Fibroblast of lung (primary cell): Measurements from ENCODE around the gene KCNG2. TPM values are rescaled to one million over a fixed set of nuclear protein-coding genes. Genes with fewer than 3 reads are reported as not detected.

Experiments used
- DNase-seq, 2 donors: peaks; one replicate each; pipeline versions ENCODE4 v3.0.0 to v3.0.0-alpha.2; 2010; ENCODE audit warnings: low read depth in 2 of 2
- H2AFZ ChIP-seq: 2 replicates; pipeline ENCODE4 v1.5.1; 2012; ENCODE audit warnings: low read length, control low read depth, inconsistent platforms
- H3K27ac ChIP-seq: 2 replicates; pipeline ENCODE4 v1.5.1; 2011; ENCODE audit warnings: low read length, control low read depth; ENCODE audit not compliant: insufficient read depth
- H3K27me3 ChIP-seq: 2 replicates; pipeline ENCODE4 v1.5.1; 2011; ENCODE audit warnings: mild to moderate bottlenecking, low read length; ENCODE audit not compliant: control insufficient read depth, insufficient read depth
- H3K36me3 ChIP-seq: 2 replicates; pipeline ENCODE4 v1.5.1; 2011; ENCODE audit warnings: low read length; ENCODE audit not compliant: control insufficient read depth, insufficient read depth
- H3K4me1 ChIP-seq: 2 replicates; pipeline ENCODE4 v1.5.1; 2011; ENCODE audit warnings: low read length; ENCODE audit not compliant: control insufficient read depth, insufficient read depth; ENCODE audit errors: extremely low read depth
- H3K4me2 ChIP-seq: 2 replicates; pipeline ENCODE4 v1.5.1; 2011; ENCODE audit warnings: low read length, control low read depth; ENCODE audit not compliant: insufficient read depth; ENCODE audit errors: extremely low read depth
- H3K4me3 ChIP-seq, 4 experiments: fragments of 200-600 bp in 1 of 4; sonication (generic) in 1 of 4; replicated peaks in 1 of 4; 2 replicates each; pipeline ENCODE4 v1.5.1; 2011 to 2016; ENCODE audit warnings: low read length in 4 of 4, low read depth in 3 of 4, mild to moderate bottlenecking in 3 of 4, control low read depth in 2 of 4, inconsistent platforms in 1 of 4, mixed read lengths in 1 of 4; ENCODE audit not compliant: insufficient read depth in 1 of 4; ENCODE audit errors: control extremely low read depth in 1 of 4
- H3K79me2 ChIP-seq: 2 replicates; pipeline ENCODE4 v1.5.1; 2012; ENCODE audit warnings: mild to moderate bottlenecking, low read length, inconsistent platforms; ENCODE audit not compliant: control insufficient read depth, insufficient read depth
- H3K9ac ChIP-seq: 2 replicates; pipeline ENCODE4 v1.5.1; 2011; ENCODE audit warnings: mild to moderate bottlenecking, low read length, control low read depth; ENCODE audit not compliant: insufficient read depth
- H3K9me3 ChIP-seq: 2 replicates; pipeline ENCODE4 v1.5.1; 2012; ENCODE audit warnings: low read depth, low read length; ENCODE audit not compliant: control insufficient read depth, insufficient read depth
- H4K20me1 ChIP-seq: 2 replicates; pipeline ENCODE4 v1.5.1; 2011; ENCODE audit warnings: low read length; ENCODE audit not compliant: control insufficient read depth, insufficient read depth; ENCODE audit errors: extremely low read depth
- EZH2 ChIP-seq: IDR thresholded peaks from 2 replicates; pipeline ENCODE4 v1.5.1; 2012; ENCODE audit warnings: low read length, control low read depth, mild to moderate bottlenecking; ENCODE audit errors: missing control alignments
- polyA plus RNA-seq, 2 donors: library from polyadenylated mRNA; depleted of rRNA in 1 of 2; stranded (reverse) in 1 of 2; unstranded in 1 of 2; fragments of >200 nt; gene quantifications; 2 replicates each; pipeline ENCODE4 v1.2.1, GENCODE V29; 2011 to 2012; ENCODE audit warnings: missing spikeins in 1 of 2
- total RNA-seq: library from RNA; depleted of rRNA; stranded (reverse); fragments of >200 nt; gene quantifications from 2 replicates; pipeline ENCODE4 v1.2.1, GENCODE V29; 2014
- TF ChIP-seq, protein P1 (sequence below), 2 donors: IDR thresholded peaks in 1 of 2; conservative IDR thresholded peaks in 1 of 2; 1 replicate in 1 of 2; 2 replicates in 1 of 2; pipeline ENCODE4 v1.5.1; 2011 to 2012; ENCODE audit warnings: low read length in 2 of 2, control low read depth in 1 of 2, inconsistent platforms in 1 of 2, low read depth in 1 of 2, mild to moderate bottlenecking in 1 of 2

The KCNG2 gene
- total and polyA plus RNA-seq, 2 donors (not counting 1 experiment from before 2014, with no cell fraction given), result 0.42 to 10.1 TPM

DNA sequence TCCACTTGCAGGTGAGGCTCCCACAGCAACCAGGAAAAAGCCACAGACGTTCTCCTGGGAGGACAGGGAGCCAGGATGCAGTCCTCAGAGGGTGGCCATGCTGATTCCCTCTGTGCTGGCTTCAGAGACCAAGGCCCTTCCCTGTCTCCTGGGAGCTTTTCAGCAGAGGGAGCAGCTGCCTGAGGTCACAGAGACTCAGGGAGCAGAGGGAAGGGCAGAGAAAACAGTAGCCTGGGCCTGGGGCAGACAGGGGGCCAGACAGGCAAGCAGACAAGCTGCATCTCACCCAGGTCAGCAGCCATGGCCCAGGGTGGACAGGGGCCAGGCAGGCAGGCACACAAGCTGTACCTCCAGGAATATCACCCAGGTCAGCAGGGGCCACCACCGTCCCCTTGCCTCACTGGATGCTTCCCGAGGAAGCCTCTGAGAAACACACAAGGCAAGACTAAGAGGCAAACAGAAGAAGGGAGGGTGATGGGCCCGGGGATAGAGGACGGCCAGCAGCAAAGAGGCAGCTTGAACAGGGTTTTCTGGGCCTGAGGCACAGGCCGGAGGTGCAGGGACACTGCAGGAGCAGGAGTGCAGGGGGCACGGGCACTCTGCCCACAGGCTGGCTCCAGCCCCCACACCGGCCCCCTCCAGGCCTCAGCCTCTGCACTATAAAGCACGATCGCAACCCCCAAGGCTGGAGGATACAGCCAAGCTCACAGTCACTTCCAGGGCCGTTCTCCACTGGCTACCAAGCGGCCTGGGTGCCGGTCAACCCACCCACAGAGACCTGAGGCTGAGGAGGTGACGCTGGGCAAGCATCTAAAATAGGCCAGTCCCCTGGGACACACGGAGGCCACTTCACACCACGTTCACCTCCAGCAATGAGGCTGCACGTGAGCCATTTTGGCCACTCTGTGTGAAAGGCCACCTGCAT lies 147.6 kb downstream of the KCNG2 start:
- TF ChIP-seq EZH2, result no peak
- TF ChIP-seq, protein P1, sequence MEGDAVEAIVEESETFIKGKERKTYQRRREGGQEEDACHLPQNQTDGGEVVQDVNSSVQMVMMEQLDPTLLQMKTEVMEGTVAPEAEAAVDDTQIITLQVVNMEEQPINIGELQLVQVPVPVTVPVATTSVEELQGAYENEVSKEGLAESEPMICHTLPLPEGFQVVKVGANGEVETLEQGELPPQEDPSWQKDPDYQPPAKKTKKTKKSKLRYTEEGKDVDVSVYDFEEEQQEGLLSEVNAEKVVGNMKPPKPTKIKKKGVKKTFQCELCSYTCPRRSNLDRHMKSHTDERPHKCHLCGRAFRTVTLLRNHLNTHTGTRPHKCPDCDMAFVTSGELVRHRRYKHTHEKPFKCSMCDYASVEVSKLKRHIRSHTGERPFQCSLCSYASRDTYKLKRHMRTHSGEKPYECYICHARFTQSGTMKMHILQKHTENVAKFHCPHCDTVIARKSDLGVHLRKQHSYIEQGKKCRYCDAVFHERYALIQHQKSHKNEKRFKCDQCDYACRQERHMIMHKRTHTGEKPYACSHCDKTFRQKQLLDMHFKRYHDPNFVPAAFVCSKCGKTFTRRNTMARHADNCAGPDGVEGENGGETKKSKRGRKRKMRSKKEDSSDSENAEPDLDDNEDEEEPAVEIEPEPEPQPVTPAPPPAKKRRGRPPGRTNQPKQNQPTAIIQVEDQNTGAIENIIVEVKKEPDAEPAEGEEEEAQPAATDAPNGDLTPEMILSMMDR (conservative IDR thresholded peaks at IDR 0.05 in 1 of 2, IDR thresholded peaks at IDR 0.05 in 1 of 2; ENCODE audit: low read depth in 1 of 2, low read length in 2 of 2), result no peak

DNA sequence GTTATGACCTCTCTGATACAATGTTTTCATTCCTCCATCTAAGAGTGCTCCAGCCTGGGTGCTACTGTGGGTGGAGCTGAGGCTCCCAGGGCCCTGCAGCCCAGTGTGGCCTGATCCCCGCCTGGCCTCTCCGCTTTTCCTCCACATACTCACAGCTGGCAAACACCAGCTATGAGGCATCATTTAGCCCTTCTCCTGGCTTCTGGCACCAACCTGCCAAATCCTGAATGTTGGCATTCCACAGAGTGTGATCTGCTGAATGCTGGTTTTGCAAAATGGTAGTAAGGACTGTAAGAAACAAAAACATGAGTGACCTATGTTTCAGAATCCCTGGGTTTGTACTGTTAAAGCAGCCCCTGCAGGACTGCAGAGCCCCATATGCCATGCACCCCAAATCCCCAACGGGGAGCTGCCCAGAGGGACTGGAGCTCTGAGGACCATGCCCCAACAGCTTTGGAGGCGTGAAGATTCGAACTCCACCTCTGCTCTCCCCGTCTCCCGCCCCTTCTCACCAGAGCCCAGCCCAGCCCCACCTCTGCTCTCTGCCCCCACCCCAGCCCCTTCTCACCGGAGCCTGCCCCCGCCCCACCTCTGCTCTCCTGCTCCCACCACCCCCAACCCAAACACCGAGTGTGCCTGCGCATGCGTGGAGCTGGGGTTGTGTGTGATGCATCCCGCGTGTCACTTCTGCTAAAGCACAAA lies 149.5 kb downstream of the KCNG2 start:
- DNase-seq, result no peak
- peaks cover 3% of the 10 kb centered on the region for H3K36me3 ChIP-seq
- no peak overlapping the region for H2AFZ ChIP-seq
- no peak overlapping the region for H3K4me2 ChIP-seq
- H4K20me1 ChIP-seq, result no peaks in the 10 kb centered on the region
- no peaks in the 10 kb centered on the region for H3K27me3 ChIP-seq
- TF ChIP-seq EZH2, result no peak
- TF ChIP-seq, protein P1 (conservative IDR thresholded peaks at IDR 0.05 in 1 of 2, IDR thresholded peaks at IDR 0.05 in 1 of 2; ENCODE audit: low read depth in 1 of 2, low read length in 2 of 2), result no peak
- H3K9me3 ChIP-seq, result no peaks in the 10 kb centered on the region
- no peak overlapping the region for H3K9ac ChIP-seq
- H3K27ac ChIP-seq, result no peak overlapping the region
- H3K79me2 ChIP-seq, result peaks cover 46% of the 10 kb centered on the region
- H3K4me3 ChIP-seq, result no peak overlapping the region
- H3K4me1 ChIP-seq, result peaks cover 5% of the 10 kb centered on the region

More for the DNA sequence above, 147.6 kb downstream of the KCNG2 start:
- H3K9ac ChIP-seq, result no peak overlapping the region
- peaks cover 46% of the 10 kb centered on the region for H3K79me2 ChIP-seq
- H3K27ac ChIP-seq, result no peak overlapping the region
- H3K36me3 ChIP-seq, result peaks cover 6% of the 10 kb centered on the region
- H3K27me3 ChIP-seq, result no peaks in the 10 kb centered on the region
- H3K4me2 ChIP-seq, result no peak overlapping the region
- H4K20me1 ChIP-seq, result no peaks in the 10 kb centered on the region
- H3K4me3 ChIP-seq, result no peak overlapping the region
- H3K4me1 ChIP-seq, result peaks cover 5% of the 10 kb centered on the region
- H3K9me3 ChIP-seq, result no peaks in the 10 kb centered on the region
- DNase-seq, result no peak
- no peak overlapping the region for H2AFZ ChIP-seq

DNA sequence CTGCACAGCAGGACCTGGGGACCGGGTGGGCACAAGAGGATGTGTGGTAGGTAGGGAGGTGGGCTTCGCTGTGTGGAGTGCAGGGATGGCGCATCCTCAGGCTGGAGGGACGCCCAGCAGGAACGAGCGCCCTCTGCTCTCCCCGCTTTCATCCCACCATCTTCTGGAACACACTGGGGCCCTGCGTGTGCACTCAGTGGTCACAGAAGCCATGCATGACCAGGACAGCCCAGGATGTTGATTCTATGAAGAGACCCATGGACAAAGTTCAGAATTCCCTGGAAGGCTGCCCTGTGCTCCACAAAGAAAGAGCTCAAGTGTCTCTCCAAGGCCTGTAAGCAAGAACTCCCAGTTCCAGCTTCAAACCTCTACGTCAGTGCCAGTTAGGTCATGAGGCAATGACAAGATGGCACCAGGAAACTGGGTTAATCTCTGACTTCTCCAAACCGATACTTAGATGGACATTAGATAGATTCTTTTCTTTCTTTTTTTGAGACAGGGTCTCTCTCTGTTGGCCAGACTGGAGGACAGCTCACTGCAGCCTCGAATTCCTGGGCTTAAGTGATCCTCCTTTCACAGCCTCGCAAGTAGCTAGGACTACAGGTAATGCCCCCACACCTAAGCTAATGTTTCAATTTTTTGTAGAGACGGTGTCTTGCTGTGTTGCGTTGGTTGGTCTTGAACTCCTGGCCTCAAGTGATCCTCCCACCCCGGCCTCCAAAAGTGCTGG lies 150.3 kb downstream of the KCNG2 start:
- no peak for TF ChIP-seq EZH2
- H3K36me3 ChIP-seq, result peaks cover 3% of the 10 kb centered on the region
- H3K27ac ChIP-seq, result no peak overlapping the region
- H3K27me3 ChIP-seq, result no peaks in the 10 kb centered on the region
- H3K4me3 ChIP-seq, result no peak overlapping the region
- no peak overlapping the region for H2AFZ ChIP-seq
- peaks cover 46% of the 10 kb centered on the region for H3K79me2 ChIP-seq
- no peak overlapping the region for H3K4me2 ChIP-seq
- no peaks in the 10 kb centered on the region for H4K20me1 ChIP-seq
- H3K4me1 ChIP-seq, result peaks cover 5% of the 10 kb centered on the region
- no peaks in the 10 kb centered on the region for H3K9me3 ChIP-seq
- no peak for DNase-seq
- no peak overlapping the region for H3K9ac ChIP-seq
